CD1c-positive myeloid dendritic cell (primary cell): ENCODE measurements around the gene TMCO5A.
"Not testable (repeated sequence)": the region's sequence is repeated elsewhere in the genome, so short reads cannot be mapped to it uniquely, and the experiment has no call there.

Source experiments
- DNase-seq: peaks from one replicate; pipeline ENCODE4 v3.0.0-alpha.2; 2016; ENCODE audit errors: extremely low spot score

TMCO5A gene

GRCh38 chr15:37934340-37934739, at the start of gene TMCO5A:
TMCO5A (plus strand) TSS chr15:37934640; CDS start chr15:37936324, 1,684 bp downstream.
- no peak for DNase-seq

GRCh38 chr15:37885651-37886050, 48.8 kb upstream of the TMCO5A start:
- no peak for DNase-seq

GRCh38 chr15:37888356-37888755, 46.1 kb upstream of the TMCO5A start:
- no peak for DNase-seq

DNA sequence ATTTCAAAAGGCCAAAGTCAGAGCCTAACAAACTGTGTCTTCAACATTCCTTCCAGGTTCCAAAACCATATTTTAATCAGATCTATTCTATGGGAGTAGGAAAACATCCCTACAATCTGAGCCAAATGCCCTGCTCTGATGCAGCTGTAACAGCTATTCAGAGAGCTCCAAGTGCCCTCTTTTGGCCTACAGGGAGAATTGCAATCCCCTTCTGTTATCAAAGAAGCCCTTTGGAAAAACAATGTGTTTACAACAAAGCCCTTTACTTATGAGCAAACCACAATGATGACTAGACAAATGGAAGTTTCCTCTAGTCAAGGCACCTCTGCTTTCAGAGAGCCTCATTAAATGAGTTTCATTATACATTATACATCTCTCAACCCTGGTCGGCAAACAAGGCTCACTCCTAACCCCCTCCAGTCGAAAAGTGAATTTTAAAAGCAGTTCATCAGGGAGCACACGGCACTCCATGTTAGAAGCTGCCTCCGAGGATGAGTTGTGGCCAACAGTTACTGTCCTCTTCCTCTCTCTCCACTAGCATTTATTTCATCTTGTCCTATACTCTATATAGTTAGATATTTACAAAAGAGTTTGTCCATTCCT, 42.6 kb upstream of the TMCO5A start:
- peak; percentile 21 for DNase-seq

DNA sequence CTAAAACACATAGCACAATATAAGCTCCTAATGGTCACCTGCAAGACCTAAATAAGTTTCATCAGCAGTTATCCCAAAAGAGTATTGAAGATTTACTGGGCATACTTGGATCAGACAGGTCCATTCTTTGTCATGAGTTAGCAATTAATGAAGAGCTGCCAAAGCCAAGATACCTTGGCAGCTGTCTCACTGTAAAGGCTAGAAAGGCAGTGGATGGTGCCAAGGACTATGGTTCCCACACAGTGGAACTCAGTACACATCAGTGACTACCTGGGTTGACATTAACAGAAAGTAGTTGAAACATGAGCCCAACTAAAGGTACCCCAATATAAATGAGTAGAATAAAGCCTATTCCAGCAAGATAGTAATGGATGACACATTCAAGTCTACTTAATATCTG, 41.1 kb upstream of the TMCO5A start:
- no peak for DNase-seq

- no peak for DNase-seq
Measured at GRCh38 chr15:37898362-37898761, 36.1 kb upstream of the TMCO5A start.

DNA sequence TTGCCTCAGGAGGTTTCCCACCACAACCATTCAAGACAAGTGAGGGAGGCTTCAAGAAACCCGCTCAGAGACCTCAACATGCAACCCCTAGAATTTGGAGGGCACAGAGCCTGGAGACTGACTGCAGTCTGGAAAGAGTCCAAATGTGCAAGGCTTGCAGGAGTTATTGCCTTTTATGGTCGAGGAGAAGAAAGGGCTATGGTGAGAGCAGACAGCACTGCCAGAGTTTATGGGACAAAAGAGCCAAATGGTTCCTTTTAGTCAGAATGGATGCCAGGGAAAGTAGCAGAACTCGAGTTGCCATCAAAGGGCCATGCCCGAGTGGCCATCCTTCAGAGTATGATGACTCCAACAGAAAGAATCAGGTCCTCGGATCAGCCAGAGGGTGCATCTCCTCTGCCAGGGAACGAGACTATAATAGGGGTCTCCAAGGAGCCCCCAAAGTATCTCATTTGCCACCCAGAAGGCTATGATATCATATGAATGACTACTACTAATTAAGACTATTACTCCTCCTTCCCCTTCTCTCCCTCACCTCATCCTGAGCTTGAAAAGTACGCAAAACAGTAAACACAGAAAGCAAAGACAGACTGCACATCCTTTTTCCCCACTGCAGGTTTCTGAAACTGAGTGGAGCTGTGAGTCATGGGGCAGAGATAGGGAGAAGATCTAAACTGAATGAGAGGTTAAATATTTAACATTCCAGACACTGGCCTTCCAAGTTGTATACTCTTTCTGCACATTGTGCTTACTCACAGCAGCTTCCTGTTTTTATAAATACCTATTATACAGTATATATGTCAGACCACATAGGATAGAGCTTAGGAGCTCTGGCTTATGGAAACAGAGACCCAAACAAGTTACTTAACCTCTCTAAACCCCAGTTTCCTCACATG, 33.9 kb upstream of the TMCO5A start:
- no peak for DNase-seq

GRCh38 chr15:37902126-37902525, 32.3 kb upstream of the TMCO5A start:
- no peak for DNase-seq

- DNase-seq: no peak
Measured at GRCh38 chr15:37903919-37904625, 30.4 kb upstream of the TMCO5A start.

DNA sequence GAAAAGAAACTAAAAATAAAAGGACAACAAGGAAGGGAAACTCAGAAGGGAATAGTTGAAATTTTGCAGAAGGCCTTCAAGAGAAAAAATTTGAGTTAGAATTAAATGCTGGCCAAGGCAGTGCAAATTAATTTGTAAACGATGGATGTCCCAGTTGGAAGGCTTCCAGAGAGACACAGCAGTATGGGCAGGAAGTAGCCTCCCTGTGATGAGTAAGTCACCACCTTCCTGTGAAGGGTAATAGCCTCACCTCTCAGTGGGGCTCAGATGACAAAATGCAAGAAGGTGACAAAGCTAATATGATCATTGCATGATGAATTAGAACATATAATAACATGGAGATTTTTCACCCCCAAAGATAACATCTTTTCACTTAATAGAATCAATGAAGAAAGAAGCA, 27.3 kb upstream of the TMCO5A start:
- DNase-seq: no peak

- DNase-seq: no peak
Measured at GRCh38 chr15:37921527-37922385, 12.7 kb upstream of the TMCO5A start.

- DNase-seq: no peak
Measured at GRCh38 chr15:37926136-37926535, 8.3 kb upstream of the TMCO5A start.

GRCh38 chr15:37929238-37929637, 5.2 kb upstream of the TMCO5A start:
- DNase-seq: no peak

DNA sequence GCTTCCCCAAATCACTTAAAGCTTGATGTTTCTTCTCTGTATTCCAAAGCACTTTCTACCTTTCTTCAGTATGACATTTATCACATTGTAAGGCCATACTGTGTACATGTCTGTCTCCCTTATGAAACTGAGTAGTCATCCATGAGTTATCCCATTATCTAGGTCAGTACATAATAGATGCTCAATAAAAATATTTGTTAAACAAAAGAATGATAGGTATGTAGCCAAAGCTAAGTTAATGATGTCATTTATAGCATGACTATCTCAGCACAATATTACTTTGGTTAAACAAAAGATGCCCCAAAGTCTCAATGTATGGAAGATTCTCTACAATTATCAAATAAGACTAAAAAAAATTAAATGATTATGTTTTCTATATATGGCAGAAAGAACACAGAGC, 3.1 kb upstream of the TMCO5A start:
- DNase-seq: no peak

DNA sequence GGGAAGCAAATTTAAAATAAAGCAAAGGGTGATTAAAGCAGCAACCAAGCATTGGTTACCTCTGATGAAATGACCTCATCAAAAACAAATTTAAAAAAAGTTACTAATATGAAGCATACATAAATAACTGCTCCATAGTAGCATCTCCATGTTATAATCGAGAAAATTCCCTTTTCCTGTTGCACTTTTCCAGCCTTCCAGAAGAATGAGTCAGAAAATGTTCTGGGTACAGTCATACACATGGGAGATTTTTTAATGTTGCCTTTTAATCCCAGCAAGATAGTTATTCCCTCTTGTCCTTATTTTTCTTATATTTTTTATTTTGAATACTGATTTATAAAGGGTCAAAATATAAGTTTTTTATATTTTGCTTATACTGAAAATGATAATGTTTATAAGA, 2.6 kb upstream of the TMCO5A start:
- DNase-seq: no peak

- no peak for DNase-seq
Measured at GRCh38 chr15:37932549-37932948, 1.9 kb upstream of the TMCO5A start.

- no peak for DNase-seq
Measured at GRCh38 chr15:37933666-37934065, 774 bp upstream of the TMCO5A start.

- no peak for DNase-seq
Measured at GRCh38 chr15:37940876-37941275, 6.4 kb downstream of the TMCO5A start.

DNA sequence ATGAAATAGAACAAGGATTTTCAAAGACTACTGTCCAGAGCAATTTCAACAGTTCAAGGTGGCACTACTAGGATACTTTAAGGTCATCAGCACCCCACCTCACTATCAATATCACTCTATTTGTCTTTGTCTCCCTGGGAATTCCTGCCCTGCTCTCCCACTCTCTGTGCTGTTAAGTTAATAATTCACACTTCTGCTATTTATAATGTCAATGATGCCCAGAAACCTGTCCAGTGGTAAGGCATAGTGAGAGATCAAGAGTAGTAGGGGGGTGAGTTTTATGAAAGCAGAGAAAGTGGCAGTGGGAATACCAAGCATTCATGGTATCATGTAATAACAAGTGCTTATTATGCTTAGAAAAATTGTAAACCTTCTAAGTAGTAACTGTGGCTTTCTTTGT, 7.3 kb downstream of the TMCO5A start:
- no peak for DNase-seq

DNA sequence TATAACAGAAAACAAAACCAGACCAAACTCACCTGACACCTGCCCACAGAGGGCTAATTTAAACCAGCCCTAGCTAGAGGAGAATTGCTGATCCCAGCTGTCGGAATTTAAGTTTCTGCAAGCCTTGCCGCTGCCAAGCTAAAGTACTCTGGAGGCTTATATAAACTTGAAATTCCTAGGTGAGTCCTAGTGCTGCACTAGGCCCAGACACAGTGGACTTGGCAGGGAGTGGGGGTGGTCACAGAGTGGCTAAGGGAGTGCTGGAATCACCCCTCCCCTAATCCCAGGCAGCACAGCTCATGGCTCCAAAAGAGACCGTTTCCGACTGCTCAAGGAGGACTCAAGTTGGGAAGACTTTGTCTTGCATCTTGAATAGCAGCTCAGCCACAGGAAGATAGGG, 17.6 kb downstream of the TMCO5A start:
- DNase-seq: no peak

DNA sequence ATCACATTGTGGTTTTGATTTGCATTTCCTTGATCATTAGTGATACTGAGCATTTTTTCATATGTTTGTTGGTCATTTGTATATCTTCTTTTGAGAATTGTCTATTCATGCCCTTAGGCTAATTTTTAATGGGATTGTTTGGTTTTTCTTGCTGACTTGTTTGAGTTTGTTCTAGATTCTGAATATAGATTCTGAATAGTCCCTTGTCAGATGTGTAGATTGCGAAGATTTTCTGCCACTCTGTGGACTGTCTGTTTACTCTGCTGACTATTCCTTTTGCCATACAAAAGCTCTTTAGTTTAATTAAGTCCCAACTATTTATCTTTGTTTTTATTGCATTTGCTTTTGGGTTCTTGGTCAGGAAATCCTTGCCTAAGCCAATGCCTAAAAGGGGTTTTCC, 26.3 kb downstream of the TMCO5A start:
- not testable (repeated sequence) for DNase-seq

GRCh38 chr15:37967788-37968187, 33.3 kb downstream of the TMCO5A start:
- DNase-seq: no peak
